GM18502 (cell line): Measurements from ENCODE around the gene VAC14.
A peak's percentile ranks its signal among the peaks of the same experiment; 100 is the strongest.

Source experiments
- ATAC-seq: cut with Tn5 transposase; IDR thresholded peaks from one replicate; pipeline ENCODE4 v1.9.1; 2021; ENCODE audit warnings: mild to moderate bottlenecking; ENCODE audit not compliant: unreplicated experiment, poor library complexity

Gene VAC14

GRCh38 chr16:70788668-70789594, 12.0 kb downstream of the VAC14 start:
- ATAC-seq, result no peak

DNA sequence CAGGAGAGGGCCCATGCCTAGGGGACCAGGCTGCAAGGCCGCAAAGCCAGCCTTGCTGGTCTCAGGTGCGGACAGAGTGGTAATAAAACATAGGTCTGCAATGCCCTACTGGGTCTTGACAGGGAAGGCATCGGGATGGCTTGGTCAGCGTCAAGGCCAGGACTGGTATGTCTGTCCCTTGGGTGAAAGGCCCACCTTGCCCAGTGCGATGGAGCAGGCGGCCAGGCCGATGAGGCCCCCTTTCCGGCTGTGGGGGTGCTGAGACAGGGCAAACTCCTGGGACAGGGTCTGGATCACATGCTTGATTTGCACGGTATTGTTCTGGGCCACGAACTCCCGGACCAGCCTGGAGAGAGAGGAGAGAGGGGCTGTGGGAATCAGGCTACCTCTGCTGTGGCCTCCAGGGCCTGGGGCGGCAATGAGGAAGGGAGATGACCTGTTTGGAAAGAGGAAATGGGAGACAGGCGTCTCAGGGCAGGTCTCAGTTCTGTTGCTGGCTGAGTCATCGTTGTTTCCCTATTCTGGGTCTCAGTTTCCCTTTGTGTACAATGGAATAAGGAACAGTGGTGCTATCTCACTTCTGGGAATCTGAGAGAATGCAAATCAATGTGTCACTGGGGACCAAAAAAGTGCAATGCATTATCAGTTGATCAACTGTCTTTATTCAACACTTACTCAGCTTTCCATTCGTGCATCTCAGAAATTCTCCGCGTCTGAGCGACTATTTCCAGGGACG, 14.8 kb downstream of the VAC14 start:
- ATAC-seq, result no peak

GRCh38 chr16:70784692-70785555, 16.0 kb downstream of the VAC14 start:
- no peak for ATAC-seq

- ATAC-seq, result no peak
Observed at GRCh38 chr16:70782237-70782636, 18.7 kb downstream of the VAC14 start.

DNA sequence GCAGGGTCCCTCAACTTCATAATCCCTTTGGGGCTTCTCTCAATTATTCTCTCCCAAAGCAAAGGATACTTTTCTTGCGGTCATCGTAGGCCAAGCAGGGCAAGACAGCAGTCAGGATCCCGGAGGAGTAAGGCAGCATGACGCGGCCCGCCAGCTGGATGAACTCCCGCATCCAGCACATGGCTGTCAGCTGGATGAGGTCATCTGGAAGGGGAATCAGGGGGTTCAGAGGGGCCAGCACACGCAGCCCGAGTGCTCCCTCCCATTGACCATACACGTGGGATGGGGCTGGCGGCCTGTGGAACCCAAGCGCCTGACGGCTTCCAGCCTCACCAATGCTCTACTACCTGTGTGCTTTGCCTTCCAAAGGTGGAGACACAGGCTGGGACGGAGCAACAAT, 19.2 kb downstream of the VAC14 start:
- ATAC-seq, result no peak

GRCh38 chr16:70780546-70780945, 20.4 kb downstream of the VAC14 start:
- no peak for ATAC-seq

- no peak for ATAC-seq
Observed at GRCh38 chr16:70779361-70779760, 21.6 kb downstream of the VAC14 start.

GRCh38 chr16:70778901-70779309, 22.1 kb downstream of the VAC14 start:
- no peak for ATAC-seq

DNA sequence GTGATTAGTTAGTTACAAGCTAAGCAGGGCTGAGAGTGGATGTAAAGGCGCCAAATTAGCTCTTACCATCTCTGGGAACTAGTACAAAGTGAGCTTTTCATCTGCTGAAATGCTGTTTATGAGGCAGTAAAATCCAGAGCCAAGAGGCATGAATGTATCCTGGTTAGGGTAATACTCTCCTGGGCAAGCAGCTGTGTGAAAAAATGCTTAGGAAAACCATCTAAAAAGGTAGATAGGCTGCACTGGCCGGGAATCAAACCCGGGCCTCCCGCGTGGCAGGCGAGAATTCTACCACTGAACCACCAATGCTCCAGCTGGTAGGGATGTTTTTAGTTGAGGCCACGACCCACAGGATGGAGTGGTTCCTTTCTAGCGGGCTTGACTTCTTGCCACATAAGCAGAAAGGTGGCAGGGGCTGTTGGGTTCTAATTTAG, 23.0 kb downstream of the VAC14 start:
- ATAC-seq, result no peak

GRCh38 chr16:70777496-70777895, 23.5 kb downstream of the VAC14 start:
- no peak for ATAC-seq

GRCh38 chr16:70775399-70775798, 25.6 kb downstream of the VAC14 start:
- no peak for ATAC-seq

DNA sequence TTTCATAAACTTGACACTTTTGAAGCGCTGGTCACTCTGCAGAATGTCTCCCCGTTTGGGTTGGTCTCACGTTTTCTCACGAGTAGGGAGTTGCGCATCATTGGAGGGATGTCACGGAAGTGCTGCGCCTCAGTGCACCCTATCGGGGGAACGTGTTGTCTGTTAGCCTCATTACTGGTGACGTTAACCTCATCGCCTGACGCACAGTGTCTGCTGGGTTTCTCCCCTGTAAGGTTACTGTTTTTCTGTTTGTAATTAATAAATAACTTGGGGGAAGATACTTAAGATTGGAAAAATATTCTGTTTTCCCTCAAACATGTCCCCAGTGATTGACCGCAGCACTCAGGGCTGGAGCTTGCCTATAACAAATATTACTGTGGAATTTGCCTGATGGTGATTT, 26.7 kb downstream of the VAC14 start:
- ATAC-seq, result no peak

DNA sequence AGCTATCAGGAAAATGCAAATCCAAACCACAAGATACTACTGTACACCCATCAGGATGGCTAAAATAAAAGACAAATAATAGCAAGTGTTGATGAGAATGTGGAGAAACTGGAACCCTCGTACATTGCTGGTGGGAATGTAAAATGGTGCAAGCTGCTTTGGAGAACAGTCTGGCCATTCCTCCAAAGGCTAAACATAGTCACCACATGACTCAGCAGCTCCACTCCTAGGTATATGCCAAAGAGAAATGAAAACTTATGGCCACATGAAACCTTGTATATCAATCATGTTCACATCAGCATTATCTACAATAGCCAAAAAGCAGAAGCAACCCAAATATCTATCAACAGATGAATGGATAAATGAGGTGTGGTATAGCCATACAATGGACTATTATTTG, 28.5 kb downstream of the VAC14 start:
- no peak for ATAC-seq

- ATAC-seq, result peak; percentile 77
Observed at GRCh38 chr16:70770626-70771552, 30.1 kb downstream of the VAC14 start.

DNA sequence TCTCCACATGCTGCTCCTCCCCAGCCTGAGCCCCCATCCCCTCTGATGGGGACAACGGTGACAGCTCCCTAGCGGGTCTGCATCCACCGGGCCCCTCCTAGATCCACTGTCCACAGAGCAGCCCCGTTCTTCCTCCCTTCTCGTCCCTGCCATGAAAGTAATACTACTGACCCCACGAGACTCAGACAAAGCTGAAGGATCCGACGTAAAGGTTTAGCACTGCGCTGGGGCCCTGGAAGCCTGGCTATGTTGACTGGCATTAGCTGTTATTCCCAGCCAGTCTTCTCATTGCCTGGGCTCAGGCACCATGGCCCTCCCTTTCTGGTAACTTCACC, 30.7 kb downstream of the VAC14 start:
- no peak for ATAC-seq

GRCh38 chr16:70769761-70770160, 31.2 kb downstream of the VAC14 start:
- no peak for ATAC-seq

DNA sequence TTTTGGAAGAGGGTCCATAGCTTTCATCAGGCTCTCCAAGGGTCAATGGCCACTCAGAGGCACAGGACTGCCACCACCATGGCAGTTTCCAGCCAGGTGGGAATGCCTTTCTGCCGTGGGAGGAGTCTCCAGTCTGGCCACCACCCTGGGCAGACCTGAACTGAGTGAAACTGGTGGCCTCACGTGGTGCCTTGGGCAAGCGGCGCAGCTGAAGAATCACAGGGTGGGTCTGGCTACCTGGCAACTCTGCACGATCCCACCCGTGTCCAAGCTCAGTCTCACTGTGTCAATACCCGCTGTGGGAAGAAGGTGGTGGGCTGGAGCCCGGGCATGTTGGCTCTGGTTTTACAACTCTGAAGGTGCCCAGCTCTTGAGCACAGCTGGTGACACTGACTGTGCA, 31.8 kb downstream of the VAC14 start:
- ATAC-seq, result no peak

- no peak for ATAC-seq
Observed at GRCh38 chr16:70768203-70768580, 32.8 kb downstream of the VAC14 start.

GRCh38 chr16:70767377-70768202, 33.4 kb downstream of the VAC14 start:
- no peak for ATAC-seq
